Activated CD8-positive, alpha-beta memory T cell treated with anti-CD3 and anti-CD28 coated beads, Interleukin-2, amount 50 U/mL, for 24 hours (primary cell): ENCODE data around the gene SETD7.

Experiments used
- DNase-seq: peaks from one replicate; pipeline ENCODE4 v3.0.0-alpha.2; 2020; ENCODE audit errors: extremely low read depth

SETD7 gene

GRCh38 chr4:139574641-139575040 lies 18.6 kb upstream of the SETD7 start:
- no peak for DNase-seq

DNA sequence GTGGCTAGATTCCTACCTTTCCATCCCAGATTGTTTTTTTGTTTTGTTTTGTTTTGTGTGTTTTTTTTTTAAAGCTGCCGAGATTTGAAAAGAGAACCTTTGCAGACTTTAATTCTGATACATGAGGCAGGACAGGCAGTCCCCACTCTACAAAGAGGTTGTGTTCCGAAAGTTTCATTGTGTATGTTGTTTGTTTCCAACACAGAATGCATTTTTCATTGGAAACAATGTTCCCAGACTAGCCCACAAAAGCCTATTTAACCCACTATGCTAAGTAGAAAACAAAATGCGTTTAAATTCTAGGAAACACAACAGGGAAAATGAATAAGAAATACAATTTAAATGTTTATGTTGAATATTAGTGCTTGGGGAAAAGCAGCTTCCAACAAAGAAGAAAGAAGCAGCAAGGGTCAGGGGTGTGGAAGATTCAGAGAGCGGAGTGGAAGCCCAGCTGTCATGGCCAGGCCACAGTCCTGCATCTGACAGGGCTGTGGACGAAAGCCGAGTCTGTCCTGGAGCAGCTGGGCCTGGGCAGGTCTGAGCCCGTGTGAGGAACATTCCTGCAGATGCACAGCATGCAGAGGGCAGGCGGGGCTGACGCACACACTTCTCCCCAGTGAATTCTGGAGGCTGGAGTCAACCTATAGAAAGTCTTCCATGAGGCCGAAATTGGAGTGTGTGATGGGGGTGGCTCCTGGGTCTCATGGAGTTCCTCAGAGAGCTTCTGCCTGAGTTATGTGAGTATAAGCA lies 12.4 kb upstream of the SETD7 start:
- DNase-seq = no peak

DNA sequence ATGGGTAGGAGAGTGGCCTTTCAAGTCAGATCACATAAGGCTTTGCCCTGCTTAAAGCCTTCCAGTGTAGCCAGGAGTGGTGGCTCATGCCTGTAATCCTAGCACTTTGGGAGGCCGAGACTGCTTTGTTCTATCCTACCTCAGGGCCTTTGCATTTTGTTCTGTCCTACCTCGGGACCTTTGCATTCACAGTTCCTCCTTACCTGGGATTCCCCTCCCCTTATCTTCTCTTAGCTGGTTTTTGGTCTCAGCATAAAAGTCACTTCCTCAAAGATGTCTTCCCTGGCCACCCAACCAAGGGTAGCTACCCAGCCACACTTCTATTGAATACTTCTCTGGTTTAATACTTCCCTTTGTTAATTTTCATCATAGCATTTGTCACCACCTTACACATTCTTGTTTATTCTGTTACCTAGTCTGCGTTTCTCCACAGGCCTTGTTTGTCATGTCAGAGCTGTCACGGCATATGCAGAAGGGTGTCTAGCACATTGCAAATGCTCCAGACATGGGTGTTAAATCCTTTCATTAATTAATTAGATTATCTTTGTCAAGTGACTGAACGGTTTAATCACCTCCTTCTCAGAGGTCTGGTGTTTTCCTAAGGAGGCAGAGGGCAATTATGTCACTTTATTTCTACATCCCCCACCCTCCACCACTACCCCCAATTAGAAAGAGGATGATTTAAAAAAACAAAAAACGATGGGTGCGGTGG lies 11.3 kb upstream of the SETD7 start:
- DNase-seq = no peak

GRCh38 chr4:139564502-139564901 lies 8.5 kb upstream of the SETD7 start:
- no peak for DNase-seq

DNA sequence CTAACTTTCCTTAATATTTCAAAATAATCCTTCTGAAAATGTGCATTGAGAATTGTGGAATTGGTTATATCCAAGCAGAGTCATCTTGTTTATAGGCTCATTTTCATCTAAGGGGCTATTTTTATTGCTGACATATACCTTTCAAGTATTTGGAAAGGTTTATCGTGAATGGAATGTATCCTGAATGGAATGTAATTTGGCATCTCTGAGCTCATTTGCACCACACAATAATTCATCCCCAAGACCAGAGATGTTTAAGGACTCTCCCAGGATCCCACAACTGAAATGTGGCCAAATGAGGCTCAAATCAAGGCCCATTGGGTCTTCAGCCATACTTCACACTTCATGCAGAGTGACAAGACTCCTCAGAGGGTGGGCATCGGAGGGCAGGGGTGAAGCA lies 7.5 kb upstream of the SETD7 start:
- no peak for DNase-seq

DNA sequence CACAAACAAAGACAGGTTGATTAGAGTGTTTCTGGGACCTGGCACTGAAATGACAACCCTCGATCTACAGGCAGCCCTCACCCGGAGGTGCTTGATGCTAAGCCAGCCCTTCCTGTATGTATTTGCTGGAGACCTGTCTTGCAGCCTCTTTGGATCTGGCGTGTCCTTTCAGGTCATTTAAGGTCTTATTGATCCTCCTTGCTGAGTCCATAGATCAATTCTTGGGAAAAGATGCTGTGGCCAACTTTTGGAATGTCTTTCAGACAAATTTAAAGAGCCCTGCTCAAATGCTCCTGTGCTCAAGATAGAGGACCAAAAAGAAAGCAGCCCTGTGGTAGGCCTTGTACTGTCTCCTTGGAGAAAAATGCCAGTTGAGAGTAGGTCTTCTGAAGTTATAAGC lies 6.8 kb upstream of the SETD7 start:
- no peak for DNase-seq

DNA sequence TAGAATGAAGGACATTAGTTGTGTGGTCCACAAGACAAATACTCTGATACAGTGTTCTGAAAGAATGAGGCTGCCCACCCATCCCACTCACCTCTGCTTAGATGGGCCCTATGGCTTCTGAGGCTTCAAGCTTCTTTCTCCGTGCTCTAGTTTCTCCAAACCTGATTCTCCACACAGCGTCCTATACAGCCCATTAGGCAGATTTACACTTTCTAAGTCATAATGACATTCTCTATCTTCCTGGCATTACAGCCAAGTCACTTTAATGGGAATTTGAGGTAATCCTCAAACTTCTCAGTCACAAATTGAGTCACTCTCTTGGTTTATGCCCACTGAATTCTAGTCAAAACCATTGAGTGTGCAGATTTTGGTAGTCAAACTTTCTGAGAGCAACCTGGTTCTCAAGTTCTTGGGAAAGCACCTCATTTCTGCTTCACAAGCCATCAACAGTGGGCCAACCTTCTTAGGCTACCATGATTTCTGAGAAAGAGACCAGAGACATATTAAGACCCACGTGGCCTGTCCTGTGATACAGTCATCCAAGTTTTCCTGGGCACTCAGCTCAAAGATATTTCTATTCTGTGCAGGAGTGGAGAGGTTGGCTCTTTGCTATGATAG lies 6.2 kb upstream of the SETD7 start:
- no peak for DNase-seq

DNA sequence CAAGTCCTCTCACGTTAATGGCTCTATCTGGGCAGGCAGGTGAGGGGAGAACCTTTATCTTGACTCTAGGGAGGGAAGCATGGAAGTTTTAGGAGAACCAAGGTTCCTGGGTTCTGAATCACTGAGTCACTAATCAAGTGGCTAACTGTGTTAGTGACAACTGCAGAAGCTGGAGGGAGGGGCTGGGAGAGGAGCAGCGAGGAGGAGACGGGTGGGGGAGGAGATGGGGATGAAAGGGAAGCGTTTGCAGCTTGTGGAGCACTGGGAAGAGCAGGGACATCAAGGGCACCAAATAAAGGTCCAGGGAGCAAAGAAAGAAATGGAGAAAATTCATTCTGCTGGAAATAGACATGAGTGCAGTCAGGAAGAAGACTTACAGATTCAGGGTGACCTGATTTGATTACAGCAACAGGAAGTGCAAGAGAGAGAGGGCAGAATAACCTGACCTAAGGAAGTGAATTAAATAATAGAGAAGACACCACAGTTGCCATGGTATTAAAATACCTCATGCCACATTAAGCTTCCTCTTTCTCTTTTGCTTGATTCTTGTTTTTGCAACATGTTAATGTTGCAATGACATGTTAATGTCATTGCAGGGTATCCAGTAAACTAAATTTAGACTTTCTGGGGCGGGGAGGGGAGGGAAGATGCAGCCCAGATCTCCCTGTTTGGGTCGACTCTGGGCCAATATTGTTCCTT lies 4.5 kb upstream of the SETD7 start:
- no peak for DNase-seq

DNA sequence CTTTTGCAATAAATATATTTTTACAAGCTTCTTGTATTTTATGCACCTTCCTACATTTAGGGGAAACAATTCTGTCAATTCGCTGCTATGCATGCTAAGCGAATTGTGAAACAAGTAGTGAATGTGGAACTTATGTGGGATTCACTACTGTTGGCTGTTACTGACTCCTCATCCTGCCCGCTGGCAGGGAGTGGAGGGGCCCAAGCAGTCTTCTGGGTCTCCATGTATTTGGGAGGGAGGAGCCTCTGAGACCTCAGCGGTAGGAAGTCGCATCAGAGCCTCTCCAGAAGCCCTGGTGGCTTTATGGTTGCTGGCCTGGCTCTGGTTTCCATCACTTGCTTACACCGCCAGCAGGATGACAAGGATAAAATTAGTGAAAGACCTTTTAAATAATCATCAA lies 3.7 kb upstream of the SETD7 start:
- no peak for DNase-seq

DNA sequence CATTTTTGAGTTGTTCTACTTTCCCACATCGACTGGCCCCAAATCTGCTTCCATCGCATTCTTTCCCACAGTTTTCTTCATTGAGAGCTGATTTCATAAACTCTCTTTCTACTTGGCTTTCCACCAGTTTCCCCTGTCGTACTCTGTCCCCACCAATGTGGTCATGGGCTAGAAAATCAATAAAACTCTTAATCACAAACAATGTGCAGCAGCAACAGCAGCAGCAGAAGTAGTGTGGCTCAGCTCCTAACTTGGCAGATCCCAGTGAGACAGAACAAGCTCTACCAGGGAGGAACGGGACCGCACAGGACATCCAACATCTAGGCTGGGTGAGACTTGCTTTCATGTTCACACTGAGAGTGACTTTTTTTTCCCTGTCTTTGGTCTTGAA lies 3.1 kb upstream of the SETD7 start:
- no peak for DNase-seq

GRCh38 chr4:139558235-139559088 lies 2.4 kb upstream of the SETD7 start:
- DNase-seq = no peak

GRCh38 chr4:139557556-139558110 lies 1.6 kb upstream of the SETD7 start:
- DNase-seq = no peak

- DNase-seq = no peak
Observed at GRCh38 chr4:139556724-139557555, 921 bp upstream of the SETD7 start.

GRCh38 chr4:139555705-139556070 lies 331 bp downstream of the SETD7 start:
- DNase-seq = no peak

GRCh38 chr4:139554893-139555704 lies 920 bp downstream of the SETD7 start:
- DNase-seq = no peak

GRCh38 chr4:139554642-139554892 lies 1.5 kb downstream of the SETD7 start:
- DNase-seq = no peak

DNA sequence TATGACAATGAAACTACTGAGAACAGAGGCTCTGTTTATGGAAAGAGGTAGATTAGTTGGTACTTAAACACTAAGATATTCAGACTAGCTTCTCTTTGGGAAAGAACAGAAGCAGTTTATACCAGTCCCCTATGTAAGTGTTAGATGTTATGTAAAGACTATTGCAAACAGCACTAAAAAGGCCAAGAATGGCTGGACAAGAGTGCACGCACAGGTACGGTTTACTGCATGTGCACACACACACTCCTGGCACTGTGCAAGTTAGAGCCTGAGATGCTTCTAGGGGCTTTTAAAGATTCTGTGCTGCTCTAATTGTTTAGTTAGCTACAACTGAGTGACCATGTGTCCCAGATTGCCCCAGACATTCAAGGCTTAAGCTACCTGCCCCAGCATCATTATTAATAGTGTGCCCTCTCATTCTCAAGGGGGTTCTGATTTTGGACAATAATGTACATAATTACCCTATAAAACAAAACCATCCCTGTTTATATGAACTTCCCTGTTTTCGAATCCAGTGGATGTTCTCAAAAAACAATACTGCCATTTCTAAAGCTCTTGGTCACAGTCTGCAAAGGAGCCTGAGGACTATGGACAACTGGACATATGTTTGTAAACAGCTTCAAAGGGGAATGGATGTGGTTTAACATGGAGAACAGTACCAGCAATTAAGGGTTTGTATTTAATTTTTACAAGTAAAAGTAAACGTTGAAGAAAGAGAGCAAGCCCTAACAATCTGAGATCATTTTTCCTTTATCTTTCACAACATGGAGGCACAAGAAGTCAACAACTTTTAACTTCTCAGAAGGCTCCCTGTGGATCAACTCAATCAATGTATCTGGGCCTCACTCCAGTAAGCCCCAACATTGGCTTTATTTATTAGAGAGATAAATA lies 2.0 kb downstream of the SETD7 start:
- DNase-seq = no peak

DNA sequence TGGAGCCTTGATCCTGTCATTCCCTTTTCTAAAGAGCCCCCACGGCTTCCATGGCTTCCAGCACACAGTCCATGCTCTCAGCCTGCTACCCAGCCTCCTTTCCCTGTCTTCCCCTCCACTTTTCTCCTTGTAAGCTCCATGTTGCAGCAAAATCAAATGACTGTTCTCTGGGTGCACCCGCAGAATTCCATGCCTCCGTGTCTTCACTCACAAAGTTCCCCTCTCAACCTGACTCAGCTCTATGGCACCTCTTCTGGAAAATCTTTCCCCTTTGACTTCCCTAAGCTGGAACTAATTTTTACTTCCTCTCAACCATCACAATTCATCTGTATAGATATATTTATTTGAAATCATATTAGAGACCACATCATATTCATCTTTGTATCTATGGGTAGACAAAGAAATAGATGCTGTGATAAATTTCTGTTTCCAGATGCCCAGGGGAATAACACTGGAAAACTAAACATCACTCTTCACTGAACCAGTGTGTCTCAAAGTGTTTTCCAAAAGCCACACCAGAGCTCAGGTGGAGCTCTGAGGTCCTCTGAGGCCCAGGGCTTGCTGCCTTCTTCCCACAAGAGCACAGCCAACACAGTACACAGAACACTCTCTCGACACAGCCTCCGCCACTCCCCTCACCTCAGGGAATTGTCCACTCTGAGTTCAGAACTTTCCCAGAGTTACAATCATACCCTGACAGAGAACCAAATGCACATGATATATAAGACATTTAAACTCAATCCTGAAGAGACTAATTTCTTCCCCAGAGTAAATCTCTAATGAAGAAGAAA lies 3.3 kb downstream of the SETD7 start:
- DNase-seq = no peak
